Muscle layer of duodenum (tissue), 2 donors: Measurements from ENCODE around the gene LHFPL2.

ENCODE experiments used
- H3K27ac ChIP-seq: one replicate; pipeline ENCODE4 v1.7.0; 2013; ENCODE audit warnings: mild to moderate bottlenecking, low read length
- H3K27me3 ChIP-seq: one replicate; pipeline ENCODE4 v1.7.0; 2013; ENCODE audit warnings: low read depth, mild to moderate bottlenecking, control low read depth, low read length
- H3K36me3 ChIP-seq, 2 donors: one replicate each; pipeline ENCODE4 v1.7.0; 2013; ENCODE audit warnings: low read length in 2 of 2, control low read depth in 1 of 2, mild to moderate bottlenecking in 1 of 2; ENCODE audit not compliant: insufficient read depth in 2 of 2, control insufficient read depth in 1 of 2
- H3K4me1 ChIP-seq, 2 donors: one replicate each; pipeline ENCODE4 v1.7.0; 2013; ENCODE audit warnings: low read length in 2 of 2, mild to moderate bottlenecking in 2 of 2, control low read depth in 1 of 2, moderate library complexity in 1 of 2; ENCODE audit not compliant: insufficient read depth in 2 of 2, control insufficient read depth in 1 of 2
- H3K4me3 ChIP-seq, 2 donors: one replicate each; pipeline ENCODE4 v1.7.0; 2013; ENCODE audit warnings: low read length in 2 of 2, low read depth in 1 of 2, mild to moderate bottlenecking in 1 of 2
- H3K9me3 ChIP-seq, 2 donors: one replicate each; pipeline ENCODE4 v1.7.0; 2013; ENCODE audit warnings: low read length in 2 of 2, control low read depth in 1 of 2, mild to moderate bottlenecking in 1 of 2; ENCODE audit not compliant: control insufficient read depth in 1 of 2
- donor health status: healthy.

Gene LHFPL2

GRCh38 chr5:78540335-78541085 lies 108.1 kb downstream of the LHFPL2 start:
- Histone ChIP-seq H3K9me3 (no peaks in the 10 kb centered on the region), H3K4me3 (no peak overlapping the region), H3K4me1 (peaks cover 0 to 55% of the 10 kb centered on the region in 2 donors), H3K27ac (peak overlapping the region; percentile 30), H3K36me3 (no peaks in the 10 kb centered on the region), H3K27me3 (no peaks in the 10 kb centered on the region)

GRCh38 chr5:78538240-78538850 lies 110.2 kb downstream of the LHFPL2 start:
- H3K4me3 ChIP-seq: no peak overlapping the region
- H3K27ac ChIP-seq: no peak overlapping the region
- no peaks in the 10 kb centered on the region for H3K27me3 ChIP-seq
- H3K9me3 ChIP-seq: no peaks in the 10 kb centered on the region
- H3K4me1 ChIP-seq: peaks cover 0 to 52% of the 10 kb centered on the region in 2 donors
- H3K36me3 ChIP-seq: no peaks in the 10 kb centered on the region

GRCh38 chr5:78537821-78538220 lies 110.8 kb downstream of the LHFPL2 start:
- no peak overlapping the region for H3K27ac ChIP-seq
- peaks cover 0 to 48% of the 10 kb centered on the region in 2 donors for H3K4me1 ChIP-seq
- H3K9me3 ChIP-seq: no peaks in the 10 kb centered on the region

GRCh38 chr5:78537411-78537810 lies 111.2 kb downstream of the LHFPL2 start:
- Histone ChIP-seq H3K36me3 (no peaks in the 10 kb centered on the region), H3K4me3 (no peak overlapping the region), H3K27ac (no peak overlapping the region), H3K9me3 (no peaks in the 10 kb centered on the region), H3K4me1 (peaks cover 0 to 44% of the 10 kb centered on the region in 2 donors), H3K27me3 (no peaks in the 10 kb centered on the region)

More at GRCh38 chr5:78537821-78538220, 110.8 kb downstream of the LHFPL2 start:
- Histone ChIP-seq H3K4me3 (no peak overlapping the region), H3K36me3 (no peaks in the 10 kb centered on the region), H3K27me3 (no peaks in the 10 kb centered on the region)

GRCh38 chr5:78536661-78537196 lies 111.8 kb downstream of the LHFPL2 start:
- no peak overlapping the region for H3K27ac ChIP-seq
- peaks cover 0 to 38% of the 10 kb centered on the region in 2 donors for H3K4me1 ChIP-seq
- H3K27me3 ChIP-seq: no peaks in the 10 kb centered on the region
- H3K36me3 ChIP-seq: no peaks in the 10 kb centered on the region
- no peak overlapping the region for H3K4me3 ChIP-seq
- H3K9me3 ChIP-seq: no peaks in the 10 kb centered on the region

- no peaks in the 10 kb centered on the region for H3K9me3 ChIP-seq
- peak overlapping the region; percentile 73 for H3K27ac ChIP-seq
- peaks cover 0 to 24% of the 10 kb centered on the region in 2 donors for H3K4me1 ChIP-seq
- H3K27me3 ChIP-seq: no peaks in the 10 kb centered on the region
- no peak overlapping the region for H3K4me3 ChIP-seq
- no peaks in the 10 kb centered on the region for H3K36me3 ChIP-seq
Measured at GRCh38 chr5:78534905-78535200, 113.7 kb downstream of the LHFPL2 start.

- Histone ChIP-seq H3K9me3 (no peaks in the 10 kb centered on the region), H3K36me3 (no peaks in the 10 kb centered on the region), H3K4me1 (peaks cover 0 to 19% of the 10 kb centered on the region in 2 donors), H3K27ac (peak overlapping the region; percentile 73), H3K4me3 (no peak overlapping the region), H3K27me3 (no peaks in the 10 kb centered on the region)
Measured at GRCh38 chr5:78534148-78534904, 114.2 kb downstream of the LHFPL2 start.

GRCh38 chr5:78533356-78533755 lies 115.2 kb downstream of the LHFPL2 start:
- H3K36me3 ChIP-seq: no peaks in the 10 kb centered on the region
- peaks cover 0 to 19% of the 10 kb centered on the region in 2 donors for H3K4me1 ChIP-seq
- no peak overlapping the region for H3K27ac ChIP-seq
- H3K27me3 ChIP-seq: no peaks in the 10 kb centered on the region
- H3K9me3 ChIP-seq: no peaks in the 10 kb centered on the region
- H3K4me3 ChIP-seq: no peak overlapping the region

- peaks cover 0 to 14% of the 10 kb centered on the region in 2 donors for H3K36me3 ChIP-seq
- peak overlapping the region; percentile 10 for H3K27ac ChIP-seq
- no peaks in the 10 kb centered on the region for H3K9me3 ChIP-seq
- H3K4me1 ChIP-seq: peaks cover 10 to 35% of the 10 kb centered on the region in 2 donors
- no peaks in the 10 kb centered on the region for H3K27me3 ChIP-seq
- no peak overlapping the region for H3K4me3 ChIP-seq
Measured at GRCh38 chr5:78530342-78531096, 118.1 kb downstream of the LHFPL2 start.

GRCh38 chr5:78527925-78528324 lies 120.6 kb downstream of the LHFPL2 start:
- Histone ChIP-seq H3K4me1 (peaks cover 10 to 31% of the 10 kb centered on the region in 2 donors), H3K27me3 (no peaks in the 10 kb centered on the region), H3K27ac (peak overlapping the region; percentile 92), H3K36me3 (peaks cover 0 to 14% of the 10 kb centered on the region in 2 donors), H3K4me3 (no peak overlapping the region), H3K9me3 (no peaks in the 10 kb centered on the region)
